ENCODE measurements around the gene DOCK2.
"Not testable (repeated sequence)": the region's sequence is repeated elsewhere in the genome, so short reads cannot be mapped to it uniquely, and the experiment has no call there.

Gene DOCK2

GRCh38 chr5:169797577-169797976 lies 160.5 kb downstream of the DOCK2 start:
- DNase-seq, result no peak

GRCh38 chr5:169798438-169798837 lies 161.4 kb downstream of the DOCK2 start:
- DNase-seq, result no peak

GRCh38 chr5:169798906-169799660 lies 162.0 kb downstream of the DOCK2 start:
- DNase-seq, result no peak

- DNase-seq, result no peak
These were observed 164.3 kb downstream of the DOCK2 start for GRCh38 chr5:169801324-169801777.

GRCh38 chr5:169801781-169802180 lies 164.7 kb downstream of the DOCK2 start:
- no peak for DNase-seq

GRCh38 chr5:169803077-169803981 lies 166.3 kb downstream of the DOCK2 start:
- DNase-seq, result no peak

GRCh38 chr5:169804861-169805260 lies 167.8 kb downstream of the DOCK2 start:
- no peak for DNase-seq

GRCh38 chr5:169805527-169805934 lies 168.5 kb downstream of the DOCK2 start:
- no peak for DNase-seq

GRCh38 chr5:169805937-169806700 lies 169.0 kb downstream of the DOCK2 start:
- DNase-seq, result no peak

GRCh38 chr5:169808118-169808581 lies 171.1 kb downstream of the DOCK2 start:
- DNase-seq, result no peak

- not testable (repeated sequence) for DNase-seq
These were observed 171.8 kb downstream of the DOCK2 start for GRCh38 chr5:169808880-169809279.

GRCh38 chr5:169809281-169809680 lies 172.2 kb downstream of the DOCK2 start:
- no peak for DNase-seq

- DNase-seq, result no peak
These were observed 173.4 kb downstream of the DOCK2 start for GRCh38 chr5:169810524-169810923.

- DNase-seq, result no peak
These were observed 173.9 kb downstream of the DOCK2 start for GRCh38 chr5:169811023-169811422.

GRCh38 chr5:169811680-169812079 lies 174.6 kb downstream of the DOCK2 start:
- DNase-seq, result no peak

- no peak for DNase-seq
These were observed 175.7 kb downstream of the DOCK2 start for GRCh38 chr5:169812786-169813185.

- no peak for DNase-seq
These were observed 177.0 kb downstream of the DOCK2 start for GRCh38 chr5:169814045-169814444.

- no peak for DNase-seq
These were observed 177.4 kb downstream of the DOCK2 start for GRCh38 chr5:169814522-169814921.

GRCh38 chr5:169817031-169817430 lies 180.0 kb downstream of the DOCK2 start:
- DNase-seq, result no peak

- DNase-seq, result no peak
These were observed 189.5 kb downstream of the DOCK2 start for GRCh38 chr5:169826618-169827017.

GRCh38 chr5:169827769-169828168 lies 190.7 kb downstream of the DOCK2 start:
- no peak for DNase-seq

GRCh38 chr5:169828385-169828784 lies 191.3 kb downstream of the DOCK2 start:
- DNase-seq, result no peak

GRCh38 chr5:169831331-169831730 lies 194.3 kb downstream of the DOCK2 start:
- no peak for DNase-seq

All from effector CD8-positive, alpha-beta T cell (primary cell).